Left lung (tissue), 10 donors: Measurements from ENCODE around the gene BAHCC1. TPM values are rescaled to one million over a fixed set of nuclear protein-coding genes. Genes with fewer than 3 reads are reported as not detected.

Experiments
- ATAC-seq: fragments of 200-7000 bp; cut with Tn5 transposase; one replicate; pipeline ENCODE4 v1.9.1; 2020; ENCODE audit warnings: moderate library complexity
- DNase-seq, 4 donors: peaks; one replicate each; pipeline ENCODE4 v3.0.0-alpha.2; 2013 to 2020
- H3K27ac ChIP-seq, 2 donors: fragments of 200-600 bp; sonication (generic) in 1 of 2; one replicate each; pipeline versions ENCODE4 v1.5.0 to v1.8.0; 2020 to 2021
- H3K27me3 ChIP-seq, 2 donors: fragments of 200-600 bp; sonication (generic) in 1 of 2; one replicate each; pipeline versions ENCODE4 v1.5.0 to v1.8.0; 2020 to 2021
- H3K36me3 ChIP-seq, 2 donors: fragments of 200-600 bp; sonication (generic) in 1 of 2; one replicate each; pipeline versions ENCODE4 v1.5.0 to v1.8.0; 2020 to 2021
- H3K4me1 ChIP-seq, 2 donors: fragments of 200-600 bp; one replicate each; pipeline ENCODE4 v1.8.0; 2021
- H3K4me3 ChIP-seq, 2 donors: fragments of 200-600 bp; sonication (generic) in 1 of 2; one replicate each; pipeline versions ENCODE4 v1.5.0 to v1.8.0; 2020 to 2021; ENCODE audit warnings: mild to moderate bottlenecking in 1 of 2
- H3K9me3 ChIP-seq, 2 donors: fragments of 200-600 bp; sonication (generic) in 1 of 2; one replicate each; pipeline versions ENCODE4 v1.5.0 to v1.8.0; 2020 to 2021
- intact Hi-C, 2 donors: fragments of 100-400 bp; cut with DNase I; formaldehyde crosslinking; loops; one replicate each; pipeline versions ENCODE4 v1.11.2 to v1.14.2; 2022
- polyA plus RNA-seq, 6 donors: library from polyadenylated mRNA; unstranded; fragments of 120-200 nt; gene quantifications; one replicate each; pipeline ENCODE4 v1.2.1, GENCODE V29; 2013; ENCODE audit not compliant: insufficient read length in 6 of 6
- total RNA-seq, 2 donors: library from RNA; stranded (reverse); fragmentation: NEBNext Ultra II Directional; extraction: Animal tissue kit (Norgen Biotek cat#: 25700); gene quantifications; one replicate each; pipeline ENCODE4 v1.2.1, GENCODE V29; 2021
- TF ChIP-seq, protein P1 (sequence below), 2 donors: fragments of 200-600 bp; sonication (generic) in 1 of 2; IDR thresholded peaks; one replicate each; pipeline versions ENCODE4 v1.5.0 to v1.8.0; 2021; ENCODE audit warnings: antibody characterized with exemption in 2 of 2
- donor health status: DM: no; HTN: yes; CAD: no.
- donor health status: DM: no; HTN: no; CAD: no.

Gene BAHCC1
- total and polyA plus RNA-seq, 8 donors: 13.6 to 28.5 (median 21.4) TPM

DNA sequence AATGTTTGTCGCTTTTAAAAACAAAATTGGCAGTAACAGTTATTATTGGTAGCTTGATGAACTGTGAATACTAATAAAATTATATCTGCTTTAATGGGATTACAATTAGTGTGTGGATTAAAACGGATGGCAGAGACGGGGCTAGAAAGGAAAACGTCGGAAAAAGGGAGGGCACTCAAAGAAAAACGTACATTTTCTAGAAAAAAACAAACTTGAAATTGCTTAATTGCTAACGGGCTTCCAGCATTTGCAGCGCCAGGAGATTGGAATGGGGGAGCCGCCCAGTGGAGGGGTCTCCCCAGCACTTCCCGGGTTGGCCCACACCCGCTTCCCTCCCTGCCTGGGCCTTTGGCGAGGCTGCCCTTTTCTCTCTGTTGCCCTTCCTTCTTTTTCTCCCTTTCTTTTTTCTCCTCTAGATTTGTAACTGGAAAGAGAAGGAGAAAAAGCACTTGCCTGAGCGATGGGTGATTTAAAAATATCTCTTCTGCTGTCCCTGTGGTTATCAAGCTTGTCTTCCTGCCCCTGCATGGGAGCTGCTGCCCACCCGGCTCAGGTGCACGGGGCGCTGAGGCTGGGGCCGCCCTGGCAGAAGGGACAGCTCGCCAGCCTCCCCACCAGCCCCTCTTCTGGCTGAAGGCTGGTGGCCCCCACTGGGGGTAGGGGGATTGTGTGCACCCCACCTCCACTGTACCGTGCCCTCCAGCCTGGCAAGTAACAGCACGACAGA is 5.9 kb downstream of the BAHCC1 start:
- peaks cover 46 to 82% of the 10 kb centered on the region in 2 donors for H3K4me1 ChIP-seq
- H3K9me3 ChIP-seq: no peaks in the 10 kb centered on the region
- TF ChIP-seq, protein P1, sequence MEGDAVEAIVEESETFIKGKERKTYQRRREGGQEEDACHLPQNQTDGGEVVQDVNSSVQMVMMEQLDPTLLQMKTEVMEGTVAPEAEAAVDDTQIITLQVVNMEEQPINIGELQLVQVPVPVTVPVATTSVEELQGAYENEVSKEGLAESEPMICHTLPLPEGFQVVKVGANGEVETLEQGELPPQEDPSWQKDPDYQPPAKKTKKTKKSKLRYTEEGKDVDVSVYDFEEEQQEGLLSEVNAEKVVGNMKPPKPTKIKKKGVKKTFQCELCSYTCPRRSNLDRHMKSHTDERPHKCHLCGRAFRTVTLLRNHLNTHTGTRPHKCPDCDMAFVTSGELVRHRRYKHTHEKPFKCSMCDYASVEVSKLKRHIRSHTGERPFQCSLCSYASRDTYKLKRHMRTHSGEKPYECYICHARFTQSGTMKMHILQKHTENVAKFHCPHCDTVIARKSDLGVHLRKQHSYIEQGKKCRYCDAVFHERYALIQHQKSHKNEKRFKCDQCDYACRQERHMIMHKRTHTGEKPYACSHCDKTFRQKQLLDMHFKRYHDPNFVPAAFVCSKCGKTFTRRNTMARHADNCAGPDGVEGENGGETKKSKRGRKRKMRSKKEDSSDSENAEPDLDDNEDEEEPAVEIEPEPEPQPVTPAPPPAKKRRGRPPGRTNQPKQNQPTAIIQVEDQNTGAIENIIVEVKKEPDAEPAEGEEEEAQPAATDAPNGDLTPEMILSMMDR (IDR thresholded peaks at IDR 0.05): no peak
- no peaks in the 10 kb centered on the region for H3K36me3 ChIP-seq
- H3K4me3 ChIP-seq: peak overlapping the region; percentile 49 to 72
- intact Hi-C loops: loop anchor here in 1 of 2 donors (10.0 kb wide), 1 partner anchor 84 kb away; no protein-coding TSS in a partner anchor
- H3K27me3 ChIP-seq: peaks cover 0 to 57% of the 10 kb centered on the region in 2 donors
- peak overlapping the region; percentile 93 to 95 for H3K27ac ChIP-seq
- DNase-seq (no peak), ATAC-seq (no peak)

DNA sequence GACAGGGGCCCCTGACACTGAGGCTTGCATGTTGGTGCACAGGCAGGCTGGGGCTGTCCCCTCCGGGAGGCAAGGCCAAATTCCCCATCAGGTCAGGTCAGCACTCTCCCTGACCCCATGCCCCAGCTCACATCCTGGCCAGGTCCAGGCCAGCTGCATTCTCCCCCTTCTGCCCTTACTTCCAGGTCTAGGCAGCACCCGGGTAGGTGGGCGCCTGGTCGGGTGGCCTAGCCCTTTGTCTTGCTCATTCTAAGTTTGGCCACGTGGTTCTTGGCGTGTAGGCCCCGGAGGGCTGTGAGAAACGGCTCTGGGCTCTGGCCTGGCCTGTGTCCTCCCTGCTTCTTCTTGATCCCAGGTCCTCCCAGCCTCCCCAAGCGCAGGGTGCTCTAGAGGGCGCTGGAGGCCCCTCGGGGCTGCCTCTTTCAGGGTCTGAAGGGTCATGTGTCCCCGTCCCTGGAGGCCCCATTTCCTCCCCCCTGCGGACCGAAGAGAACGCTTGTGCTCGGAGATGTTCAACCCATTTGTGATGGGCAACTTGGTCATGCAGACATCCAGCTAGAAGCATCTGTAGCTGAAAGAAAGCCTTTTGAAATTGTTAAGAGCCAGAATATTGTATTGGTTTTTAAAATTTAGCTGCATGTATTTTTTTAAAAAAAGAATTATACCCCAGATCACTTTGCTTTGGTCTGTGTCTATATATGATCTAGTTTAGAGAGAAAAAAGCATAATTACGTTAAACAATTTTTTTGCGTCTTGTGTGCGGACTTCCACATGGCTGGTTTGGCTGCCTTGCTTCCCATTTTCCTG is 6.7 kb downstream of the BAHCC1 start:
- Histone ChIP-seq H3K4me3 (peak overlapping the region in 1 of 2 donors; percentile 72), H3K27ac (peak overlapping the region; percentile 93 to 95), H3K36me3 (no peaks in the 10 kb centered on the region), H3K27me3 (peaks cover 0 to 56% of the 10 kb centered on the region in 2 donors), H3K4me1 (peaks cover 46 to 79% of the 10 kb centered on the region in 2 donors), H3K9me3 (no peaks in the 10 kb centered on the region)
- peak; percentile 4 for ATAC-seq
- intact Hi-C loops: loop anchor here in 1 of 2 donors (10.0 kb wide), 1 partner anchor 83 kb away; no protein-coding TSS in a partner anchor
- no peak for DNase-seq
- TF ChIP-seq, protein P1 (IDR thresholded peaks at IDR 0.05): no peak

DNA sequence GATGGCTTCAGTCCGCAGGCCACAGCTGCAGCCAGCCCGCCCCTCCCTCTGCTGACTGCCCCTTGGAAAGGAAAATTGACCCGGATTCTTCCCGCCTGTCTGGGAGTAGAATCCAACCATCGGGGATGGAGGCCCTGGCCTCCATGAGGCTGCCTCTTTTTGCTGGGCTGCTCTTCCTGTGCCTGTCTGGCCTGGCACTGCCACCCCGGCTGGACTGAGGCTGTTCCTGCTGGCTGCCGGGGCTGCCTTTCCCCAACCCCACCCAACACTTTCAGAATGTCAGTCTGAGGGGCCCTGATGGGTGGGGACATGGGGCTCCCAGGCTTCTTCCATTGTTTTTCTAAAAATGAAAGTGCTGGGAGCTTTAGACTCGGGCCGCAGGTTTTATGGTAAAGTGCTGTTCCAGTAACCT is 7.3 kb downstream of the BAHCC1 start:
- Histone ChIP-seq H3K4me1 (peaks cover 46 to 73% of the 10 kb centered on the region in 2 donors), H3K9me3 (no peaks in the 10 kb centered on the region), H3K4me3 (no peak overlapping the region), H3K27me3 (peaks cover 0 to 51% of the 10 kb centered on the region in 2 donors), H3K36me3 (no peaks in the 10 kb centered on the region), H3K27ac (peak overlapping the region; percentile 93 to 95)
- intact Hi-C loops: loop anchor here in 1 of 2 donors (10.0 kb wide), 1 partner anchor 82 kb away; no protein-coding TSS in a partner anchor
- no peak for DNase-seq
- no peak for ATAC-seq
- TF ChIP-seq, protein P1 (IDR thresholded peaks at IDR 0.05): no peak

DNA sequence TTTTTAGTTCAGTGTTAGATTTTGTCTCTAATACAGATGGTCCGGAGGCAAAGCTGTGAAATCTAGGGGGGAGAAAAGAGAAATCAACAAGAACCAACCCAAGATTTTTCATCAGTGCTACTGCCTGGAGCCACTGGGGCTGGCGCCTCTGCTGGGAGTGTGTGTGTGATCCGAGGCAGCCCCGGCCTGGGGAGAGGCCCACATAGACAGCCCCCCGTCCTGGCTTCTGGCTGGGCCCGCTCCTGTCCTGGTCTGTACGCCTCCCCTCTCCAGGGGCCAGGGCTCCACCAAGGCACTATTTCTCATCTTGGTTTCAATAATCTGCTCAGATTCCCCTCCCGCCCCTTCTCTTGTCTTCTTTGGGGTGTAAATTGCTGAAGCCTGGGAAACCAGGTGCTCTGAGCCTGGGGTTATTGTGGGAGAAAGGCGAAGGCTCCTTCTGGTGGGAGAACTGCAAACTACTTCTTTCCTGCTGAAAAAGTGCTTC is 7.8 kb downstream of the BAHCC1 start:
- H3K27me3 ChIP-seq: peaks cover 0 to 46% of the 10 kb centered on the region in 2 donors
- H3K27ac ChIP-seq: peak overlapping the region; percentile 93 to 95
- no peaks in the 10 kb centered on the region for H3K36me3 ChIP-seq
- ATAC-seq: no peak
- TF ChIP-seq, protein P1 (IDR thresholded peaks at IDR 0.05): no peak
- intact Hi-C loops: loop anchor here in 1 of 2 donors (10.0 kb wide), 1 partner anchor 82 kb away; no protein-coding TSS in a partner anchor
- no peaks in the 10 kb centered on the region for H3K9me3 ChIP-seq
- peaks cover 46 to 68% of the 10 kb centered on the region in 2 donors for H3K4me1 ChIP-seq
- no peak for DNase-seq
- H3K4me3 ChIP-seq: no peak overlapping the region
